Neural crest cell (in vitro differentiated cells): ENCODE data around the gene SGO1. TPM values are rescaled to one million over a fixed set of nuclear protein-coding genes. Genes with fewer than 3 reads are reported as not detected.

ENCODE experiments used
- DNase-seq: peaks from one replicate; pipeline ENCODE4 v3.0.0; 2021; ENCODE audit warnings: low read depth, mixed read lengths, low spot score
- H3K27ac Mint-ChIP-seq: one replicate; pipeline ENCODE4 v1.8.0; 2021; ENCODE audit warnings: mild to moderate bottlenecking, mixed read lengths; ENCODE audit not compliant: unreplicated experiment
- H3K27me3 Mint-ChIP-seq: 2 replicates; pipeline ENCODE4 v1.8.0; 2021; ENCODE audit warnings: low read depth, mild to moderate bottlenecking, mixed read lengths
- H3K36me3 Mint-ChIP-seq: 2 replicates; pipeline ENCODE4 v1.8.0; 2021; ENCODE audit warnings: low read depth, mild to moderate bottlenecking, mixed read lengths
- H3K4me1 Mint-ChIP-seq: 2 replicates; pipeline ENCODE4 v1.8.0; 2021; ENCODE audit warnings: mixed read lengths
- H3K4me3 Mint-ChIP-seq: one replicate; pipeline ENCODE4 v1.8.0; 2021; ENCODE audit warnings: mild to moderate bottlenecking, mixed read lengths
- H3K9me3 Mint-ChIP-seq: 2 replicates; pipeline ENCODE4 v1.8.0; 2021; ENCODE audit warnings: mixed read lengths
- CTCF ChIP-seq: fragments of 200-600 bp; sonication (generic); conservative IDR thresholded peaks from 2 replicates; pipeline ENCODE4 v1.5.0; 2021; ENCODE audit warnings: antibody characterized with exemption, mild to moderate bottlenecking
- total RNA-seq: library from RNA; stranded (reverse); gene quantifications from 2 replicates; pipeline ENCODE4 v1.2.1, GENCODE V29; 2021

SGO1 gene
- total RNA-seq, 1 donor from 2014 or later = 34.8 TPM

- no peaks in the 10 kb centered on the region for H3K27me3 Mint-ChIP-seq
- TF ChIP-seq CTCF = no peak
- no peaks in the 10 kb centered on the region for H3K4me1 Mint-ChIP-seq
- DNase-seq = no peak
- H3K4me3 Mint-ChIP-seq = no peak overlapping the region
- no peaks in the 10 kb centered on the region for H3K36me3 Mint-ChIP-seq
- no peak overlapping the region for H3K27ac Mint-ChIP-seq
- H3K9me3 Mint-ChIP-seq = no peaks in the 10 kb centered on the region
These were observed 11.8 kb upstream of the SGO1 start for GRCh38 chr3:20197775-20198174.

GRCh38 chr3:20194793-20195460, 8.9 kb upstream of the SGO1 start:
- no peak for TF ChIP-seq CTCF
- no peak overlapping the region for H3K4me3 Mint-ChIP-seq

GRCh38 chr3:20190991-20191390, 5.0 kb upstream of the SGO1 start:
- no peaks in the 10 kb centered on the region for H3K36me3 Mint-ChIP-seq
- no peaks in the 10 kb centered on the region for H3K4me1 Mint-ChIP-seq
- no peak overlapping the region for H3K27ac Mint-ChIP-seq
- no peak overlapping the region for H3K4me3 Mint-ChIP-seq
- TF ChIP-seq CTCF = no peak
- H3K9me3 Mint-ChIP-seq = no peaks in the 10 kb centered on the region
- DNase-seq = no peak
- H3K27me3 Mint-ChIP-seq = peaks cover 2% of the 10 kb centered on the region

More at GRCh38 chr3:20194793-20195460, 8.9 kb upstream of the SGO1 start:
- H3K9me3 Mint-ChIP-seq = no peaks in the 10 kb centered on the region
- no peaks in the 10 kb centered on the region for H3K36me3 Mint-ChIP-seq
- H3K27ac Mint-ChIP-seq = no peak overlapping the region
- H3K27me3 Mint-ChIP-seq = peaks cover 2% of the 10 kb centered on the region
- no peaks in the 10 kb centered on the region for H3K4me1 Mint-ChIP-seq
- no peak for DNase-seq

DNA sequence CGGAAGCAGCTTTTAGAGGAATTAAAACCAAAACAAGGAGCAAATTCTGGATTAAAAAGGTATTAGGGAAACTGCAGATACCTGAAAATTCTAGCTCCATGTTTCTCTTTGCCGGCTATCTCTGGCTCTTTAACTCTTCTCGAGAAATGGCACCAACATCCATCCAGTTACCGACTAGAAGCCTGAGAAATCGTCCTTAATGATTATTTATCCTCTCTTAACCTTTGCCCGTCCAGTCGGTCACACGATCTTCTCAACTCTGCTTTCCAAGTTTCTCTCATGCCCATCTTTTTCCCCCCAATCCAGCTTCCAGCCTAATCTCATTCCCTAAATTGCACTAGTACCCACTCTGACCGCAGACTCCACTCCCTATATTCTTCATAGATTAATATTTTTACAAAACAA, 596 bp upstream of the SGO1 start:
- peaks cover 3% of the 10 kb centered on the region for H3K36me3 Mint-ChIP-seq
- peaks cover 2% of the 10 kb centered on the region for H3K27me3 Mint-ChIP-seq
- no peak for DNase-seq
- no peaks in the 10 kb centered on the region for H3K4me1 Mint-ChIP-seq
- H3K27ac Mint-ChIP-seq = no peak overlapping the region
- no peaks in the 10 kb centered on the region for H3K9me3 Mint-ChIP-seq
- no peak overlapping the region for H3K4me3 Mint-ChIP-seq
- no peak for TF ChIP-seq CTCF

- no peaks in the 10 kb centered on the region for H3K27me3 Mint-ChIP-seq
- no peak overlapping the region for H3K27ac Mint-ChIP-seq
- H3K9me3 Mint-ChIP-seq = no peaks in the 10 kb centered on the region
- H3K4me3 Mint-ChIP-seq = no peak overlapping the region
- no peaks in the 10 kb centered on the region for H3K4me1 Mint-ChIP-seq
- DNase-seq = no peak
- H3K36me3 Mint-ChIP-seq = peaks cover 5% of the 10 kb centered on the region
- no peak for TF ChIP-seq CTCF
These were observed 701 bp downstream of the SGO1 start for GRCh38 chr3:20185331-20185678.

DNA sequence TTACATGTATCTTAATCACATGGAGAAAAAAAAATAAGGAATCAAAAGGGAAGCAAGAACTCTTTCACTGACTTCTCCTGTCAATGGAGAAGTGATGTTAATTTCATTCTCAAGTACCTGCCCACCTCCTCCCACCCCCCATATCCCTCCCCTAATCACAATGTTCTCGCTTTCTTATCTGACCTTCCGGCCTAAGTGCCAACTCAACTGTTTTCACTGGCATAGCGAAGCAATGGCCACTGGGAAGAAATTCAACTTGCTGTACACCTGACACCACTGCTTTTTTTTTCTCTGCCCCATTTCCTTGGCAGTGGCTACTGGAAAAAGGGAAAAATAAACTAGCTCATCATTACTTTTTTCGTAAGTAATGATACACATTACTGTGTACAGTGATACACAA, 3.8 kb downstream of the SGO1 start:
- Mint-ChIP-seq H3K9me3 (no peaks in the 10 kb centered on the region), H3K27me3 (no peaks in the 10 kb centered on the region), H3K4me3 (peak overlapping the region; percentile 3), H3K36me3 (peaks cover 13% of the 10 kb centered on the region), H3K27ac (no peak overlapping the region), H3K4me1 (no peaks in the 10 kb centered on the region)
- no peak for DNase-seq
- TF ChIP-seq CTCF = no peak
